GM18867 (cell line): ENCODE data around the gene CNPY2.

Experiments used
- ATAC-seq: cut with Tn5 transposase; IDR thresholded peaks from one replicate; pipeline ENCODE4 v1.9.1; 2021; ENCODE audit warnings: mild to moderate bottlenecking, moderate library complexity; ENCODE audit not compliant: unreplicated experiment

Gene CNPY2

DNA sequence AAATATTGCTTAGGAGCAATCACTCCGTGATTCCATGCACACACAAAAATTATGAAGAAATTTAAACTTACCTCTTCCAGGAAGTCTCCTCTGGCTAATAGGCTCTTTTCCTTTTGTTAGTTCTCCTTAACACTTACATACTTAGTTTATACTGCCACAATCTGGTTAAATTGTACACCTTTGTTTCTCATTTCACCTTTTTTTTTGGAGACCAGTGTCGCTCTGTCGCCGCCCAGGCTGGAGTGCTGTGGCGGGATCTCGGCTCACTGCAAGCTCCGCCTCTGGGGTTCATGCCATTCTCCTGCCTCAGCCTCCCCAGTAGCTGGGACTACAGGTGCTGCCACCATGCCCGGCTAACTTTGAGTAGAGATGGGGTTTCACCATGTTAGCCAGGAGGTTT, 55.4 kb downstream of the CNPY2 start:
- ATAC-seq, result no peak
